Measurements from ENCODE around the gene ACADSB.

The ACADSB gene

GRCh38 chr10:123103944-123104343, 95.1 kb downstream of the ACADSB start:
- no peak for DNase-seq
